ENCODE measurements around the gene PCDH9. TPM values are rescaled to one million over a fixed set of nuclear protein-coding genes. Genes with fewer than 3 reads are reported as not detected.
A peak's percentile ranks its signal among the peaks of the same experiment; 100 is the strongest.

The PCDH9 gene
- total and polyA plus RNA-seq, 11 donors: 3.0 to 39.6 (median 21.6) TPM

GRCh38 chr13:67120872-67121531, 109.1 kb downstream of the PCDH9 start:
- H3K36me3 ChIP-seq: no peaks in the 10 kb centered on the region
- no peaks in the 10 kb centered on the region for H3K9me3 ChIP-seq
- no peak for TF ChIP-seq CTCF (IDR thresholded peaks at IDR 0.05)
- no peak for TF ChIP-seq POLR2A (IDR thresholded peaks at IDR 0.05)
- ATAC-seq (no peak), DNase-seq (no peak)
- whole genome bisulfite sequencing, 4 donors: 82 to 87% (median 84%) methylated on average over 6 of the region's 6 CpGs
- H3K4me3 ChIP-seq: no peak overlapping the region
- no peaks in the 10 kb centered on the region for H3K27me3 ChIP-seq
- H3K27ac ChIP-seq: no peak overlapping the region
- intact Hi-C loops (cut with DNase I): no loop called here
- peaks cover 0 to 3% (median 0%) of the 10 kb centered on the region in 12 donors for H3K4me1 ChIP-seq

GRCh38 chr13:67119481-67119894, 110.6 kb downstream of the PCDH9 start:
- intact Hi-C loops (cut with DNase I): no loop called here
- H3K4me3 ChIP-seq: no peak overlapping the region
- no peaks in the 10 kb centered on the region for H3K9me3 ChIP-seq
- no peak for DNase-seq
- no peaks in the 10 kb centered on the region for H3K27me3 ChIP-seq
- no peaks in the 10 kb centered on the region for H3K36me3 ChIP-seq
- TF ChIP-seq CTCF (IDR thresholded peaks at IDR 0.05): no peak
- TF ChIP-seq POLR2A (IDR thresholded peaks at IDR 0.05): no peak
- H3K4me1 ChIP-seq: peaks cover 0 to 3% (median 0%) of the 10 kb centered on the region in 12 donors
- WGBS, 4 donors: 47 to 65% (median 60%) methylated on average over 1 of the region's 1 CpG
- ATAC-seq: peak in 1 of 4 donors; percentile 71
- no peak overlapping the region for H3K27ac ChIP-seq

GRCh38 chr13:67118277-67118676, 111.9 kb downstream of the PCDH9 start:
- H3K4me1 ChIP-seq: peaks cover 0 to 3% (median 0%) of the 10 kb centered on the region in 12 donors
- no peak for DNase-seq

More at GRCh38 chr13:67118277-67118676, 111.9 kb downstream of the PCDH9 start:
- WGBS, 4 donors: 90 to 93% (median 92%) methylated on average over 1 of the region's 1 CpG
- no peak for ATAC-seq
- no peak overlapping the region for H3K4me3 ChIP-seq
- no peak for TF ChIP-seq CTCF (IDR thresholded peaks at IDR 0.05)
- no peak for TF ChIP-seq POLR2A (IDR thresholded peaks at IDR 0.05)
- H3K27ac ChIP-seq: no peak overlapping the region
- intact Hi-C loops (cut with DNase I): no loop called here
- no peaks in the 10 kb centered on the region for H3K36me3 ChIP-seq
- no peaks in the 10 kb centered on the region for H3K9me3 ChIP-seq
- H3K27me3 ChIP-seq: no peaks in the 10 kb centered on the region

All from heart left ventricle (tissue), 16 donors.